NCI-H187 treated with DMSO at 0.1 percent for 48 hours (cell line): ENCODE results near the gene FLOT1.
"Not testable (repeated sequence)": the region's sequence is repeated elsewhere in the genome, so short reads cannot be mapped to it uniquely, and the experiment has no call there.

ENCODE experiments used
- DNase-seq: peaks from one replicate; lab custom pipeline; 2025; lab: John Stamatoyannopoulos, UW

Gene FLOT1

DNA sequence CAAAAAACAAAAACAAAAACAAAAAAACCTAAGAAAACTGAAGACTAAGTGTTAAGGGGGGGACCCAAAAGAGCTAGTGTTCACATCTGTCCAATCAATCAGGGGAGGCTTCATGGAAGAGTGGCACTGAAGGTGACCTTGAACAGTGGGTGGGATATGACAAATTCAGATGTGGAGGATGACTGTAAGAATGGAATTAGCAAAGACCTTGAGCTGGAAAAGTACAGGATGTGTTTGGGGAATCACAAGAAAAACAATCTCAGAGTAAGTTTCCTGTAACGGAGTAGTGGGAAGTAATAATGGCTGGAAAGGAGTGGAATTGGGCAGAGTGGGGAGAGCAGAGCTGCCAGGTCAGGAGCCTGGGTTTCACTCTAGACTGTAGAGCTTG, 4.8 kb upstream of the FLOT1 start:
- DNase-seq = no peak

DNA sequence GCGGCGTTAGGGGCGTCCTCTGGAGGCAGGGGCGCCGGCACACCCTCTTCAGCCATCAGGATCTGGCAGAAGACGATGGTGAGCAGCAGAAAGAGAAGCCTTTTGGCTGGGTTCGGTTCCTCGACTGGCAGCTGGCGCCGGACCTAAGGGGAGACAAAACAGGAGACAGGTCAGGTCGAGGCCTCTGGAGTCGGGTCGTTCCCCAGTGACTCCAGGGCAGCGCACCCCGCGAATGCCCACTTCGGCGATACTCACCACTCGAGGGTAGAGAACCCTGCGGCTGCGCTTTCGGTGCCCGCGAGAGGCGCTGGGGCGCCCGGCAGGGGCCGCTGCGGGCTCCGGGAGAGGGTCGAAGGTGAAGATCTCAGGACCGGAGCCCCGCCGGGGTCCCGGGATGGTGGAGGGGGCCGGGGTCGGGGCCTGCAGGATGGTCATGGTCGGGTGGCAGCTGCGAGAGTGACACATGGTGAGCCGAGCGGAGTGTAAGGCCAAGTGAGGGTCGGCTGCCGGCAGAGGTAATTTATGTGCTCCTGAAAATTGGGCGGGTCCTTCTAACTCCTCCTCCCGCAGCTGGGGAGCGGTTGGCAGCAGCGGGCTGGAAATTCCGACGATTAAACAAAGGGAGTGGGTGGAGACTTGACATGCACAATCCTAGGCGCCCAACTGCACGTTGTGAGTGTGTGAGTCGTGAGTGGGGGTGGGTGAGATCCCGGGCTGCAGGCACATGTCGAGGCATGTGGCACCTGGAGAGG, 1.7 kb upstream of the FLOT1 start, which contains the start of gene IER3:
Gene IER3, minus strand, starts transcription at position 494 of the 752 bp plus-strand sequence. Its CDS starts 29 bp downstream, at position 465.
- DNase-seq = no peak

DNA sequence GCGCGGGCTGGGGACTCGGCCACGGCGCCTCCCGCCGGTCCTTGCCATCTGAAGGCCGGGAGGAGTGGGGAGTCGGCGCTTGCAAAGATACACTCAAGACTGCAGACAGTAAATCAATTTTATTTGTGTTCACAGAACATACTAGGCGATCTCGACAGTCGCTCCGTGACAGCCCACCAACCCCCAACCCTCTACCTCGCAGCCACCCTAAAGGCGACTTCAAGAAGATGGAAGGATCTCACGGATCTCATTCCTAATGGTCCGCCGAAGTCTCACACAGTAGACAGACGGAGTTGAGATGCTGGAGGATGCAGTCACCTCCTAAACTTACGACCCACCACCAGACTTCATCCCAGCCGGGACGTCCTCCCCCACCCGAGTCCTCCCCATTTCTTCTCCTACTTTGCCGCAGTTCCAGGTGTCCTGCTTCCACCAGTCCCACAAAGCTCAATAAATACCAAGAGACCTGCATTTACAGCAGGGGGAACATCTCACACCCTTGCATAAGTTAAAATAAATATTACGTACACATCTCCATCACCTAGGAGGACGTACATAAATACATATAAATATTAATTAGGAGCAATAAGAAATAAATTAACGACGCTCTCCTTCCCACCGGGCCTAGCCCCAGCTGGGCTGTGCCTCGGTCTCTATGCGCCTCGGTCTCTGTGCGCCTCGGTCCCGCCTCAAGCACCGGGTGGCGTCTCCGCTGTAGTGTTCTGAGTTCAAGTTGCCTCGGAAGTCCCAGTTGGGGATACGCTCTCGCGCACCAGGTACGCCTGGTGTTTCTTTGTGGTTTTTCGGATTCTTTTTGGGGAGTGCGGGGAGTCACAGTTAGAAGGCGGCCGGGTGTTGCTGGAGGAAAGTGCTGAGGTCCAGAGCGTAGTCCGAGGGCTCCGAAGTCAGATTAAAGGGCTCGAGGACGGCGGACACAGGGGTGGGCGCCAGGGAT, 889 bp upstream of the FLOT1 start:
- DNase-seq = no peak

DNA sequence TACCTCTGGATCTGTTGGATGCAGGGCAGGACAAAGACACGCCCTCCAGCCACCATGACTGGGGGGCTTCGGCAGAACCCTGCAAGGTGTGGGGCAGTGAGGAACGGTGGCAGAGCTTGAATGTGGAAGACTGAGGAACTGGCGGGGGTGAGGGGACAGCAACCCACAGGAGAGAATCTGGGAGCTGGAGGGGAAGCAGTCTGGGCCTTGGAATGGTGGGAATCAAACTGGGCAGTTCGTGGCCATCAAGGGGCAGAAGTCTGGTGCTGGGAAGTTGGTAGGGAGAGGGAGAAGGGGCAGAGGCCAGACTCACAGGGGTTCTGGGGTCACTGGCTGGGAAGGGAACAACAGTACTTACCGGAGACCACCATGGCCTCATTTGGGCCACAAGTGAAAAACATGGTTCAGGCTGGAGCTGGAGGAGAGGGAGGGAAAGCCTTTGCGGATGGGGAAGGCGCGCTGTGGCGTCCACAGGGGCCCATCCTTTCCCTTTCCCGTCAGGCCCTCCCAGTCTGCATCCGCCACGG, 635 bp downstream of the FLOT1 start:
- DNase-seq = no peak

DNA sequence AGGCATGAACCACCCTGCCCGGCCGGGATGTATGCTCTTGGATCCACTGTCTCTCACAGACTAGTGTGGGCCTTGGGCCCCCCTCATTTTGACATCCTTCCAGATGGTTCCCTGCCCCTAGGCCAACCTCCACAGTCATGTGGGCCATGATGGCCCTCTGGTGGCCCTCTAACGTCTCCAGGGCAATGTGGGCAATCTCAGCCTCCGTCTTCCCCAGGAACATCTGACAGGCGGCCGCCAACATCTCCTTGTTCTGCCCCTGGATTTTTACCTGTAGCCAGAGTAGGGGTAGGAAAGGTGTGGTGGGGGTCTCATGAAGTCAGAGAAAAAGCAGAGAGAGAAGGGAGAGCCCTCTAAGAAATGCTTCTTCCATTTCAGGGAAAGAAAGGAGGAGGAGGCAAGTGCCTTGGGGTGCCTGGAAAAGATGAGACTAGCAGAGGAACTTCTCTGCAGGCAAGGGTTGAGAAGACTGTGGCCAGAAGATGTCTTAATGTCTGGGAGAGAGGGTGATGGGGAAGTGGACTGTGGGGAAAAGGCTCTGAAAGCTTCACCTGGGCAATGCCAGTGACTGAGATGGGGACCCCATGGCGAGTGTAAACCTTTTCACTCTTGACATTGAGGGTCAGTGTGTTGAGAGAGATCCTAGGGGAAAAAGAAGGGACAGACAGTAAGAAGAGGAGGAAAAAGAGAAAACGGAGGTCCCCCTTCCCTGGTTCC, 1.3 kb downstream of the FLOT1 start:
- no peak for DNase-seq

DNA sequence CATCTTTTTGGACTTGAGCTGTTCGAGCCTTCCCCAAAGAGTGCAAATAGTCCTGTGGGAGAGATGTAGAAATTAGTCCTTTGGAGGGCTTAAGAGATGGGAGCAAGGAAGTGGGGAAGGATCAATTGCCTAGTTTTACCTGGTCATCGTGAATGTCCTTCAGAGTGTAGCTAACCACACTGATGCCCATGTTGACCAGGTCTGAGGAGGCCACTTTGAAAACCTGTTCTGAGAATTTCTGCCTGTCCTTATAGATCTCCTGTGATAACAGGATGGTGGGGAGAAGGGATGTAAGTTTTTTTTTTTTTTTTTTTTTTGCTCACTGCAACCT, 2.0 kb downstream of the FLOT1 start:
- DNase-seq = no peak

DNA sequence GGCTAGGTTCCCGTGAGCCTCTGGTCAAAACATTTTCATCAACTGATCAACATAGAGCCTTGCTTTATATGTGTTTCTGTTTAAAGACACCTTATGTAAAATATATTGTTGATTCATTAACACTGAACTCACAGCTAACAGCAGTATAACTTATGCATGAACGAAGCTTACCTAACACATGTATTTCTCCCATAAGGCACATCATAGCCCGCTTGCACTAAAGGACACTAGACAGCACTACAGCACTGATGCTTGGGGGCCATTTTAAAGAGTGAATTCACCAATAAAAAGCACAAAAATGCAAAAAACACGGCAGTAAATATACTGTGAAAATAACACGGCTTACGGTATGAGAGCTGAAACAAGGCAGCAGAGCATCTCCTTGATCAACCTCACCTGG, 4.0 kb downstream of the FLOT1 start:
- DNase-seq = no peak

DNA sequence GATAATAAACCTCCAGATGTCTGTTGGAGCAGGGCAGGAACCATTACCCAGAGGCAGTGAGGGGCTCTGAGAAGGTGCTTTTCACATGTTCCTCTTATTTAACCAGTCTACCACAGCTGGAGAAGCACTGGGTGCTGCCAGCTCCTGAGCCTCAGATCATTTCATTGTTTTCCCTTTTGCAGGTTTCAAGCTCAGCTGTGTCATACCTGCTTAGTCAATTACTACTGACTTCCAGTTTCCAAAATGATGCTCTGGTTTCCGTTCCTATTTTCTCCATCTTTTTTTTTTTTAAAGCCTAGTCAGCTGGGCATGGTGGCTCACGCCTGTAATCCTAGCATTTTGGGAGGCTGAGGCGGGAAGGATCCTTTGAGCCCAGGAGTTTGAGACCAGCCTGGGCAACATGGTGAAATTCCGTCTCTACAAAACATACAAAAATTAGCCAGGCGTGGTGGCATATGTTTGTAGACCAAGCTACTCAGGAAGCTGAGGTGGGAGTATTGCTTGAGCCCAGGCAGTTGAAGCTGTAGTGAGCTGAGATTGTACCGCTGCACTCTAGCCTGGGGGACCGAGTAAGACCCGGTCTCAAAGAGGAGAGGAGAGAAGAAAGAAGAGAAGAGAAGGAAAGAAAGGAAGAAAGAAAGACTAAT, 6.7 kb downstream of the FLOT1 start:
- DNase-seq = no peak

DNA sequence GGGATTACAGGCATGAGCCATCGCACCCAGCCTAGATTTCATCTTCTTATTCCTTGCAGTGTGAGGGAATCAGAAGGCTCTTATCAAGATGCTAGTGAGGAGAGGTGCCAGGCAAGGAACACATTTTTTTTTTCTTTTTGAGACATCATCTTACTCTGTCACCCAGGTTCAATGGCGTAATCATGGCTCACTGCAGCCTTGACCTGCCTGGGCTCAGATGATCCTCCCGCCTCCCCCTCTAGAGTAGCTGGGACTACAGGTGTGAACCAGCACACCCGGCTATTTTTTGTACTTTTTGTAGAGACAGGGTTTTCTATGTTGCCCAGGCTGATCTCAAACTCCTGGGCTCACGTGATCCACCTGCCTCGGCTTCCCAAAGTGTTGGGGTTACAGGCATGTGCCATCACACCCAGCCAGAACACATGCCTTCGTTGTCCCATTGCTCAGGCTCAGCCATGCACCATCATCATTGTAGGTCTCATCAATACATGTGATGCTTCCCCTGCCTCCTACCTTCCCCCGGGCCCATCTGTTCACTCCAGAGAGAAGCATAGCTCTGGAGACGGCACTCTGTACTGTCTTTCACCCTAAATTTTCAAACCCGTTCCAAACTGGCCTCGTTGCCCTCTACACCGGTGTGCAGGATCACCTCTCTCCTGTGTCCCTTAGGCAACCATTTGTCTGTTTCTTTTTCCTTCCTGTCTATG, 10.1 kb downstream of the FLOT1 start:
- no peak for DNase-seq

DNA sequence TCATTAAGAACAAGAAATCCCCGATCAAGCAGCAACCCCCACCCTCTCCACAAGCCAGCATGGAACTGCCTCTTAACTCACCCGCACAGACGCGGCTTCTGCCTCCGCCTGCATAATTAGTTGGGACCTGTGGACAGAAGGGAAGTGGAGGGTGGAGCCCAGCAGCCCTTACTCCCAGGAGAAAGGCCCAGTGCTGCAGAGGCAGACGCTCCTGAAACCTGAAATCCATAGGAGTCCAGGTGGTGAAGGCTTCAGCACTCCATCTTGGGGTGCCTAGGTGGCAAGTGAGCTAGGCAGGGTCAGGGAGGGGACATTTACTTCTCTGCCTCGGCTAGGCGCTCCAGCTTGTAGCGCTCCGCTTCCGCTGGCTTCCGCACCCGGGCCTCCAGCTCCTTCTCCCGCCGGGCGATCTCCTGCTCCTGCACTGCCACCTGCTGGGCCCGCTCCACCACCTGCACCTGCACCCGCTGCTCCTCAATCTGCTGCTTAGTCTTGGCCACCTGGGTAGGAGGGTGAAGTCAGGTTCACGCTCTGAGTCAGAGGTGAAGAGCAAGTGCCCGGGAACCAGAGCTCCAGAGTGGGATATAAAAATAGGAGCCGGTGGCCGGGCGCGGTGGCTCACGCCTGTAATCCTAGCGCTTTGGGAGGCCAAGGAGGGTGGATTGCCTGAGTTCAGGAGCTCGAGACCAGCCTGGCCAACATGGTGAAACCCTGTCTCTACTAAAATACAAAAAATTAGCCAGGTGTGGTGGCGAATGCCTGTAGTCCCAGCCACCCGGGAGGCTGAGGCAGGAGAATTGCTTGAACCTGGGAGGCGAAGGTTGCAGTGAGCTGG, 11.7 kb downstream of the FLOT1 start:
- DNase-seq = peak; percentile 36

DNA sequence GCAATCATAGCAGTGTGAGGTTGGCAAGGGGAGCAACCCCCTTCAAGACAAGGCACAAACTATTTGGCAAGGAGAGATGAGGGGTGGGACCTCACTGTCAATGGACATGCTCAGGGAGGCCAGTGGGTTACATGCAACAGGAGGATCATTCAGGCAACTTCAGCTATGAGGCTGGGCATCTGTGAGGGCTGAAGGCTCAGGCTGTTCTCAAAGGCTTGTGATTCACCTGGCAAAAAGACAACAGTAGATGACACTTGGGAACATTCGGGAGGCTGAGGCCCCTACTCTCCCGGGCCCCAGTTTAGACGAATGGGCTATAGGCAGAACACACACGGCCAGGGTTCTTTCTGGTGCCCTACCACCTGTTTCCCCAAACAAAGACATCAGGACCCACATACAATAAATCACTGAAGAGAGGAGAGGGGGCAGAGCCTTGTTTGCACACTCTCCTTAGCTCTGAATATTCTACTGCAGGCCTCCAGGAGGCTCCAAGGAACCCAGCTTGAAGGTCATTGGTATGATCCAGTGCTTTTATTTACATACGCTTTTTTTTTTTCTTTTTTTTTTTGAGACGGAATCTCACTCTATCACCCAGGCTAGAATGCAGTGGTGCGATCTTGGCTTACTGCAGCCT, 14.4 kb downstream of the FLOT1 start:
- no peak for DNase-seq

DNA sequence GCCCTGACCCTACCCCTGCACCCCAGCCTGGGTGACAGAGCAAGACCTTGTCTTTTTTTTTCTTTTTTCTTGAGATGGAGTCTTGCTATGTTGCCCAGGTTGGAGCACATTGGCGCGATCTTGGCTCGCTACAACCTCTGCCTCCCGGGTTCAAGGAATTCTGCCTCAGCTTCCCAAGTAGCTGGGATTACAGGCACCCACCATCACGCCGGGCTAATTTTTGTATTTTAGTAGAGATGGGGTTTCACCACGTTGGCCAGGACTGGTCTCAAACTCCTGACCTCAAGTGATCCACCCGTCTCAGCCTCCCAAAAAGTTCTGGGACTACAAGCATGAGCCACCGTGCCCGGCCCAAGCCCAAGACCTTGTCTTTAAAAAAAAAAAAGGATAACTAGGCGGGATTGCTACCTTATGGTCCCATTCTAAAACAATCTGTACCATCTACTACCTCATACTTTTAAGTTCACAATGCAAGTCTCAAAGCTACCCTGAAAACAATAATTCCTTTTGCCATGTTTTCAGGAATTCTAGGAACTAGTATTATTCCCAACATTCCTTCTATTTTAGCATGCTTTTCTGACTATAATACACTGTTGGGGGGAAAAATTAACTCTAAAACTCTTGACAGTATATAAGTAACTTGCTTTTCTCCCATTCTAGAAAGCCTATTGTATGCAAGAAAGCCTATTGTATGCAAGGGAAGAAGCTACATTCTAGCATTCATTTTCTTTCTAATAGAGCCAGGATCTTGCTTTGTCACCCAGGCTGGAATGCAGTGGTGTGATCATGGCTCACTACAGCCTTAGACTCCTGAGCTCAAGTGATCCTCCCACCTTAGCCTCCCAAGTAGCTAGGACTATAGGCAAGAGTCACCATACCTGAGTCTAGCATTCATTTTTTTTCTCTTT, 15.7 kb downstream of the FLOT1 start:
- DNase-seq = no peak

DNA sequence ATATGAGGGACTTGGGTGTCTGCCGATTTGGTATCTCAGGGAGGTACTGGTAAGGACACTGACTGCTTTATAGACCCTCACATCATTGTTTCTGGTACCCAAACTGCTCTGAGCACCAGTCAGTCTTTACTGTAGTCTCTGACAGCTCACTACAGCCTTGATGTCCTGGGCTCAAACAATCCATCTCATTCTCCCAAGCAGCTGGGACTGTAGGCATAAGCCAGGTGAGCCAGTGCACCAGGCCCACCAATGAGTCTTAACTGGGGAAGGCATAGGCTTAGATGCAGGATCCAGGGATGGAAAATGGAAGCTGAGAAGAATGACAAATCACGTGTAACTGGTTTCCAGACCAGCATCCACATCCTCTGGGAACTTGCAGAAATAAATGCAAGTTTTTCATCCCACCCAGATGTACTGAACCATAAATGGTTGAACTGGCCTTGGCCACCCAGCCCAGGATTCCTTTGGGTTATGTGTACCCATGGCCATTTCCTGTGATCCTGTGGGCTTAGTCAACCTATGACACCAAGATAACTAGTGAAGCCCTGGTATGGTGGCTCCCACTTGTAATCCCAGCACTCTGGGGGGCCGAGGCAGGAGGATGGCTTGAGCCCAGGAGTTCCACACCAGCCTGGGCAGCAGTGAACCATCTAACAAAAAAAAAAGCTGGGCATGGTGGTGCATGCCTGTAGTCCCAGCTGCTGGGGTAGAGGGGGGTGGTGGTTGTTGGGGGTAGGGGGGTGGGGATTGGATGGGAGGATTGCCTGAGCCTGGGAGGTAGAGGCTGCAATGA, 16.6 kb downstream of the FLOT1 start:
- no peak for DNase-seq

DNA sequence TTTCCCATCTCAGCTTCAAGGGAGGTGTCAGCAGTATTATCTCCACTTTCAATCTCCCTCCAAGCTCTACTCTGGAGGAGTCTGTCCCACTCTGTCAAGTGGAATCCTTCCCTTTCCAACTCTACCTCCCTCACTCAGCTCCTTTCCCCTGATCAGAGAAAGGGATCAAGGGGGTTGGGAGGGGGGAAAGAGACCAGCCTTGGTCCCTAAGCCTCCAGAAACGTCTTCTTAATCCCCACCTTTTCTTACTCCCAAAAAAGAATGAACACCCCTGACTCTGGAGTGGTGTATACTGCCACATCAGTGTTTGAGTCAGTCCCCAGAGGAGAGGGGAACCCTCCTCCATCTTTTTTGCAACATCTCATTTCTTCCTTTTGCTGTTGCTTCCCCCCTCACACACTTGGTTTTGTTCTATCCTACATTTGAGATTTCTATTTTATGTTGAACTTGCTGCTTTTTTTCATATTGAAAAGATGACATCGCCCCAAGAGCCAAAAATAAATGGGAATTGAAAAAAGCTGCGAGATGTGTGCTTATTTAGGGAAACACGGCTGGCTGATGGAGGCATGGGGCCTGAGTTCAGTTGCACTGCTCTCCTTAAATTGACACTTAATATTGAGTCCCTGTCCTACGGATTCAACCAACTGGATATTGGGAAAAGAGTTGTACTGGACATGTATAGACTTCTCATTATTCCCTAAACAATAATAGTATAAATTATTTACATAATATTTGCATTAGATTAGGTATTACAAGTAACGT, 17.4 kb downstream of the FLOT1 start:
- DNase-seq = no peak

DNA sequence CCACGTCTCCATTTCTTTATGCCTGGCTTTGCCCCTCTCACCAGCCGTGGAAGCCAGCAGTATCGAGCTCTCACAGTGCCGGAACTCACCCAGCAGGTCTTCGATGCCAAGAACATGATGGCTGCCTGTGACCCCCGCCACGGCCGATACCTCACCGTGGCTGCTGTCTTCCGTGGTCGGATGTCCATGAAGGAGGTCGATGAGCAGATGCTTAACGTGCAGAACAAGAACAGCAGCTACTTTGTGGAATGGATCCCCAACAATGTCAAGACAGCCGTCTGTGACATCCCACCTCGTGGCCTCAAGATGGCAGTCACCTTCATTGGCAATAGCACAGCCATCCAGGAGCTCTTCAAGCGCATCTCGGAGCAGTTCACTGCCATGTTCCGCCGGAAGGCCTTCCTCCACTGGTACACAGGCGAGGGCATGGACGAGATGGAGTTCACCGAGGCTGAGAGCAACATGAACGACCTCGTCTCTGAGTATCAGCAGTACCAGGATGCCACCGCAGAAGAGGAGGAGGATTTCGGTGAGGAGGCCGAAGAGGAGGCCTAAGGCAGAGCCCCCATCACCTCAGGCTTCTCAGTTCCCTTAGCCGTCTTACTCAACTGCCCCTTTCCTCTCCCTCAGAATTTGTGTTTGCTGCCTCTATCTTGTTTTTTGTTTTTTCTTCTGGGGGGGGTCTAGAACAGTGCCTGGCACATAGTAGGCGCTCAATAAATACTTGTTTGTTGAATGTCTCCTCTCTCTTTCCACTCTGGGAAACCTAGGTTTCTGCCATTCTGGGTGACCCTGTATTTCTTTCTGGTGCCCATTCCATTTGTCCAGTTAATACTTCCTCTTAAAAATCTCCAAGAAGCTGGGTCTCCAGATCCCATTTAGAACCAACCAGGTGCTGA, 18.4 kb downstream of the FLOT1 start:
- DNase-seq = not testable (repeated sequence)
